ENCODE measurements around the gene PSG11.
"Not testable (repeated sequence)": the region's sequence is repeated elsewhere in the genome, so short reads cannot be mapped to it uniquely, and the experiment has no call there.

Gene PSG11

GRCh38 chr19:42988206-42988605 is 38.1 kb downstream of the PSG11 start:
- DNase-seq, result not testable (repeated sequence)

GRCh38 chr19:42985588-42985987 is 40.7 kb downstream of the PSG11 start:
- DNase-seq, result no peak

GRCh38 chr19:42982111-42982510 is 44.2 kb downstream of the PSG11 start:
- DNase-seq, result not testable (repeated sequence)

GRCh38 chr19:42971451-42971850 is 54.8 kb downstream of the PSG11 start:
- not testable (repeated sequence) for DNase-seq

GRCh38 chr19:42965176-42965575 is 61.1 kb downstream of the PSG11 start:
- no peak for DNase-seq

- no peak for DNase-seq
Measured at GRCh38 chr19:42961119-42961518, 65.2 kb downstream of the PSG11 start.

Data from CD4-positive, alpha-beta T cell treated with Interleukin-17A for 4 hours (primary cell).